ENCODE results near the gene ARMH3. TPM values are rescaled to one million over a fixed set of nuclear protein-coding genes. Genes with fewer than 3 reads are reported as not detected.

Gene ARMH3
- total RNA-seq, 6 experiments from 2014 or later = 18.0 to 21.7 (median 18.8) TPM

- DNase-seq = no peak
- peaks cover 22% of the 10 kb centered on the region for H3K4me1 Mint-ChIP-seq (ENCODE audit: low read depth)
- H3K27me3 Mint-ChIP-seq (ENCODE audit: insufficient read depth) = peaks cover 2% of the 10 kb centered on the region
- H3K36me3 Mint-ChIP-seq (ENCODE audit: low read depth) = peaks cover 14% of the 10 kb centered on the region
- H3K4me3 Mint-ChIP-seq = no peak overlapping the region
- H3K9me3 Mint-ChIP-seq = no peaks in the 10 kb centered on the region
- no peak for TF ChIP-seq CTCF (IDR thresholded peaks at IDR 0.05)
- no peak overlapping the region for H3K27ac Mint-ChIP-seq
Observed at GRCh38 chr10:101875068-101875688, 180.8 kb downstream of the ARMH3 start.

- Mint-ChIP-seq H3K27me3 (ENCODE audit: insufficient read depth) (no peaks in the 10 kb centered on the region; the same call in none of the 2 replicates), H3K27ac (no peak overlapping the region), H3K9me3 (no peaks in the 10 kb centered on the region), H3K4me3 (no peak overlapping the region), H3K36me3 (ENCODE audit: low read depth) (peaks cover 14% of the 10 kb centered on the region), H3K4me1 (ENCODE audit: low read depth) (peaks cover 13% of the 10 kb centered on the region)
- no peak for TF ChIP-seq CTCF (IDR thresholded peaks at IDR 0.05)
- DNase-seq = no peak
Observed at GRCh38 chr10:101874252-101874651, 181.7 kb downstream of the ARMH3 start.

- DNase-seq = no peak
- H3K4me1 Mint-ChIP-seq (ENCODE audit: low read depth) = peaks cover 6% of the 10 kb centered on the region
- H3K36me3 Mint-ChIP-seq (ENCODE audit: low read depth) = peaks cover 25% of the 10 kb centered on the region
- TF ChIP-seq CTCF (IDR thresholded peaks at IDR 0.05) = no peak
- peaks cover 6% of the 10 kb centered on the region for H3K9me3 Mint-ChIP-seq
- H3K27me3 Mint-ChIP-seq (ENCODE audit: insufficient read depth) = peaks cover 1% of the 10 kb centered on the region
- no peak overlapping the region for H3K27ac Mint-ChIP-seq
- H3K4me3 Mint-ChIP-seq = no peak overlapping the region
Observed at GRCh38 chr10:101867931-101868330, 188.0 kb downstream of the ARMH3 start.

GRCh38 chr10:101859530-101859929 lies 196.4 kb downstream of the ARMH3 start:
- no peak for TF ChIP-seq CTCF (IDR thresholded peaks at IDR 0.05)
- peaks cover 1% of the 10 kb centered on the region; the same call in 1 of the 2 replicates for H3K27me3 Mint-ChIP-seq (ENCODE audit: insufficient read depth)
- no peak for DNase-seq
- H3K9me3 Mint-ChIP-seq = peaks cover 13% of the 10 kb centered on the region
- H3K27ac Mint-ChIP-seq = no peak overlapping the region
- H3K4me3 Mint-ChIP-seq = no peak overlapping the region
- peaks cover 32% of the 10 kb centered on the region for H3K36me3 Mint-ChIP-seq (ENCODE audit: low read depth)
- peaks cover 12% of the 10 kb centered on the region for H3K4me1 Mint-ChIP-seq (ENCODE audit: low read depth)

- H3K9me3 Mint-ChIP-seq = peaks cover 13% of the 10 kb centered on the region
- peaks cover 26% of the 10 kb centered on the region for H3K36me3 Mint-ChIP-seq (ENCODE audit: low read depth)
- no peak for TF ChIP-seq CTCF (IDR thresholded peaks at IDR 0.05)
- peaks cover 1% of the 10 kb centered on the region; the same call in 1 of the 2 replicates for H3K27me3 Mint-ChIP-seq (ENCODE audit: insufficient read depth)
- H3K4me3 Mint-ChIP-seq = no peak overlapping the region
- H3K27ac Mint-ChIP-seq = no peak overlapping the region
- DNase-seq = no peak
- H3K4me1 Mint-ChIP-seq (ENCODE audit: low read depth) = peaks cover 12% of the 10 kb centered on the region
Observed at GRCh38 chr10:101858723-101859500, 197.1 kb downstream of the ARMH3 start.
